Fibroblast of skin of back (primary cell): Measurements from ENCODE around the gene ACYP2.
A peak's percentile ranks its signal among the peaks of the same experiment; 100 is the strongest.
"Not testable (repeated sequence)": the region's sequence is repeated elsewhere in the genome, so short reads cannot be mapped to it uniquely, and the experiment has no call there.

Experiments used
- DNase-seq: peaks from one replicate; pipeline ENCODE4 v3.0.0-alpha.2; 2013

Gene ACYP2

DNA sequence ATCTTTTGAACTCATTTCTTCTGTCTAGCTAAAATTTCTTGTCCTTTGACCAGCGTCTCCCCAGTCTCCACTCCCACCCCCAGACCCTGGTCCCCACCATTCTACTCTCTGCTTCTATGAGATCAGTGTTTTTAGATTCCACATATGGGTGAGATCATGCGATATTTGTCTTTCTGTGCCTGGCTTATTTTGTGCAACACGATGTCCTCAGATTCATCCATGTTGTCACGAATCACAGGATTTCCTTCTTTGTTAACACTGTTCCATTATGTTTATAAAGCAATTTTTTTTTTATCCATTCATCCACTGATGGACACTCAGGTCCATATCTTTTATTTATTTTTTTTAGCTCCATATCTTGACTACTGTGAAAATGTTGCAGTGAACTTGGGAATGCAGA lies 16.0 kb upstream of the ACYP2 start:
- no peak for DNase-seq

DNA sequence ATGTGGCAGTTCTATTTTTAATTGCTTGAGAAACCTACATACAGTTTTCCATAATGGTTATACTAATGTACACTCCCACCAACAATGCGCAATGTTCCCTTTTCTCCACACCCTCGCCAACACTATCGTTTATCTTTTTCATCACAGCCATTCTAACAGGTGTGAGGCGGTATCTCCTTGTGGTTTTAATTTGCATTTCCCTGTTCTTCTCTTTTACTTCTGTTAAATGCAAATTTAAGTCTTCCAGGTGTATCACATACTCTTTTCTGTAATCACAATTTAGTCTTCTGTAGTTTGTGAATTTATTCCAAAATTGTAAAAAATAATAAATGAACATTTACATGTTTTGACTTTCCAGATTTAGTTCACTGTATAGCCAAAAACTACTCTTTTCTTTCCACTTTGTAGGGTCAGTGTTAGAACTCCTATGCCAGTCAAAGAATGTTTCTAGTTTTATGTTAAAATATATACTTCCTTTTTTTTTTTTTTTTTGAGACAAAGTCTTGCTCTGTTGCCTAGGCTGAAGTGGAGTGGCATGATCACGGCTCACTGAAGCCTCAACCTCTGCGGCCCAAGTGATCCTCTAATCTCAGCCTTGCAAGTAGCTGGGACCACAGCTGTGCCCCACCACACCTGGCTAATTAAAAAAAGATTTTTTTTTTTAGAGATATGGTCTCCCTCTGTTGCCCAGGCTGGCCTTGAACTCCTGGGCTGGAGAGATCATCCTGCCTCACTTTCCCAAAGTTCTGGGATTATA lies 15.4 kb upstream of the ACYP2 start:
- DNase-seq, result no peak

DNA sequence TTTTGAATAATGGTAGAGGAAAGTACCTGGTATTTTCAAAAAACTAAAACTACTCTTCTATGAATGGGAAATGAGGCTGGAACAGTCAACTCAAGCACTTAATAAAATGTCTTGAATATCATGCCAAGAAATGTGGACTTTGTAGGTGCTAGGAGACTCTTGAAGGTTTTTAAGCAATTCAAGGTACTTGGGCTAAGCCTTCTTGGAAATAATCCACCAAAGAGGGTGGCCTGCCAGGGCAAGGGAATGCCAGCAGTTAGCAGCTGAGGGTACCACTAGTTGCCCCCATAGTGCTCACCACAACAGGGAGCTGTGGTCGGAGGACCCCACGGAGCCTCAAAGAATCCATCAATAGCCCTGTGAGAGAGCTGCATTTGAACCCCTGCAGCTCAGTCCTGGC lies 14.6 kb upstream of the ACYP2 start:
- no peak for DNase-seq

DNA sequence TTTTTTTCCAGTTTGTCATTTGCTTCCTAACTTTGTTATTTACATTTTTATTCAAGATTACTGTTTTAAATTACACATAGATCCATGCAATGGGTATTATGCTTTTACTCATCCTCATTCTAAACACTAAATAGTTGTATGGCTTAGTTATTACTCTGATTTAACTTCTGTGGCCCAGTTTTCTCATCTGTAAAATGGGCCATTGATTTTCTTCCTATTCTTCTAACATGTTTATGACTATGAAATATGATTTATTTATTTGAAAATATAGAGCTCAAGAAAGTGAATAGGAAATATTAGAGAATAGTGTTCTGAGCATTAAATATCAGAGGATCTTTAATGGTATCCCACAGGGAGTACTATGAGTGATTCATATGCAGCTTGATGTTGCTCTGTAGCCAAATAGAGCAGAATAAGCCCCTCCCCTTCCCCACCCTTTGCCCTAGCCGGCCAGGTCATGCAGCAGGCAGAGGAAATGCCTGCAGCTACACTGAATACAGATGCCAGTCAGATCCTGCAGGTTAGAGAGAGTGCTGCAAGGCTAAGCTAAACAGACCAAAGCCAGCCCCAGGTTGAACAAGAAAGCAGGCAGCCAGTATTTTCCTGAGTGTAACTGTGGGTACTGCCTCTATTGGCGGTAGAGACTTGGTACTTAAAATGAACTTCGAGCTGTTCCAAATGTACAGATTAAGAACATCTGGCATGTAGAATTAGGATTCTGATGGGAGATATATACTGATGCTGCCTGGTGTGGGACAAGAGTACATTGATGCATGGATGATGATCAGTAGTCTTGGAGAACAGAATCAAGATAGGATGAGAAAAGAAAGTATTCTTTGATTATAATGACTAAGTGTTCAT lies 11.7 kb upstream of the ACYP2 start:
- DNase-seq, result peak; percentile 76

DNA sequence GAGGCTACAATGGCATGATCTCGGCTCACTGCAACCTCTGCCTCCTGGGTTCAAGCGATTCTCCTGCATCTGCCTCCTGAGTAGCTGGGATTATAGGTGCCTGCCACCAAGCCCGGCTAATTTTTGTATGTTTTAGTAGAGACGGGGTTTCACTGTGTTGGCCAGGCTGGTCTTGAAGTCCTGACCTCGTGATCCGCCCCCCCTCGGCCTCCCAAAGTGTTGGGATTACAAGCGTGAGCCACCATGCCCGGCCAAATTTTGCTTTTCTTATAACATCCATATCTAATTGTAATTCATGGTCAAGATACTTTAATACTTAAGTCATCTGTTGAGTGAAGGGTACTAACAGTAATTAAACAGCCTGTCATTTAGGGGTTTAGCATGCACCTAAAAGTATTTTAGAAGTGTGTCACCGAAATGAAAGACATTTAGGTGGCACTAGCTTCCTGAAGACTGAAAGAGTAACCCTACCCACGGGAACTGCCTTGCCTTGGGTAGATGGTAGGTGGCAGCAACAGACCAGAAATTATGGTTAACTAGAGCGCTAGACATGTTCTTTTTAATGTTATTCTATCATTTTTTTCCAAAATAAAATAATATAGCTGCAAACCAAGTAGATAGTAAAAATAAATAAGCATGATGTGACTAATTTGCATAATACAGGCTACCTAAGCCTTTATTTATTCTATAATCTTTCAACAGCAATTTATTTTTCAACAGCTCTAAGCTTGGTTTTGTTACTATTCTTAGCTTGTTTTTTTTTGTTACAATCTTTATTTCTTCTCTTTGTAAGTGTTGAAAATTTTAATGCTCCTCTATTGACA lies 8.6 kb upstream of the ACYP2 start:
- peak; percentile 66 for DNase-seq

DNA sequence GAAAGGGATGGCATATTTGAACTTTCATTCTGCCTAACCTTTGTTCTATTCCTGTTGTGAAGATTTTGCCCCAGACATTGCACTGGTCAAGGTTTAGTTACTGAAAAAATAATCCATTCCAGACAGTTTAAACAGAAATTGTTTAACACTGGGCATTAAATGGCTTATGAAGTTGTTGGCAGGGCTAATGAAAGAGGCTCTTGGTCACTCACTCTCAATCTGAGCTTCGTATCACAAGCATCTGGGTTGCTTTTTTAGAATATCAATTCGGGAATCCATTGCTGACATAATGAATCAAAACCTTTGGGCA lies 8.0 kb upstream of the ACYP2 start:
- no peak for DNase-seq

DNA sequence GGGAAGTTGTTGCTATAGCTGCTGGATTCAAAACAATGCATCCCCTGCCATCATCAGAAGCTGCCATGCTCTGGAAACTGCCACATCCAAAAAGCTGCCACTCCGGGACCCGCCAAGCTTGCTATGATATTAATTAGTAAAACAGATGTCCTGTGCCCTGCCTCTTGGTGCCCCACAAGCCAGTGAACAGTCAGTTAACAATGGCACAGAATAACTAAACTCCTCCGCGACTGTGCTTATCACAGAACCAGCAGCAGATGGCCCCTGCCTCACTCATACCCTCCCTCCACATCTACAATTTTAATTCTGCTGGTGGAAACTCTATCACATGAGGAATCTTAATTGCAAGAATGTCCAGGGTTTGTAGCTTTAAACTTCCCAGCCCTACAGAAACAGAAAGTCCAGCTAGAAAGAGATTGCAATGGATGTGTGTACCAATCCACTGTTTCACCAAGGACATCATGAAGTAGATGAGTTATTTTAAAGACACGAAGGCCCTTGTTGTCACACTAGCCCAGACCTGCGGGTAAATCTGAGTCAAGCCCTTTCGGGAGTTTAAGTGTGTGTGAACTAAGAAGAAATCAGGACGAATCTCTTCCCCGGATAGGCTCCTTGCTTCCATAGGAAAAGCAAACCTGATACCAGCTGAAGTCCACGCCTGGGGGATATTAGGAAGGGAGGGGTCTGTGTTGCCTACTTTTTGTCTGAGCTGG lies 7.4 kb upstream of the ACYP2 start:
- no peak for DNase-seq

DNA sequence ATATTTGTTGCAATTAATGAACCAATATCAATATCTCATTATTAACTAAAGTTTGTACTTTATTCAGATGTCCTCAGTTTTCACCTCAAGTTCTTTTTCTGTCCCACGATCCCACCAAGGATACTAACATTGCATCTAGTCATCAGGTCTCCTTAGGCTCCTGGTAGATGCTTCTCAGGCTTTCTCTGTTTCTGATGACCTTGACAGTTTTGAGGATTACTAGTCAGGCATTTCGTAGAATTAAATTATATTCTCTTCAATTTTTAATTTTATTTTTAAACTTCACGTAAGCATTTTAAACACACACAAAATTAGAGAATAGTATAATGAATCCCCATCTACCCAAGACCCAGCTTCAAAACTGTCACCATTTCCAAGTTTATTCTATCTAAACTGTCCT lies 5.6 kb upstream of the ACYP2 start:
- DNase-seq, result no peak

DNA sequence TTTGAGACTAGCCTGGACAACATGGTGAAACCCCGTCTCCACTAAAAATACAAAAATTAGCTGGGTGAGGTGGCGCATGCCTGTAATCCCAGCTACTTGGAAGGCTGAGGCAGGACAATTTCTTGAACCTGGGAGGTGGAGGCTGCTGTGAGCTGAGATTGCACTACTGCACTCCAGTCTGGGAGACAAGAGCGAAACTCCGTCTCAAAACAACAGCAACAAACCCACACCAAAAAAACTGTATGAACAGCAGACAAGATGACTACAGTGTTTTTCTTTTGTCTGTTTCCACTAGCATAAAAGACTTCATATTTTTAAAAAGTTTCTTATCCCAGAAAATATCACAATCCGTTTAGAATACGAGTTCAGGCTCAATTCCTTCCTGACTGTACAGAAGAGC lies 936 bp upstream of the ACYP2 start:
- DNase-seq, result not testable (repeated sequence)

DNA sequence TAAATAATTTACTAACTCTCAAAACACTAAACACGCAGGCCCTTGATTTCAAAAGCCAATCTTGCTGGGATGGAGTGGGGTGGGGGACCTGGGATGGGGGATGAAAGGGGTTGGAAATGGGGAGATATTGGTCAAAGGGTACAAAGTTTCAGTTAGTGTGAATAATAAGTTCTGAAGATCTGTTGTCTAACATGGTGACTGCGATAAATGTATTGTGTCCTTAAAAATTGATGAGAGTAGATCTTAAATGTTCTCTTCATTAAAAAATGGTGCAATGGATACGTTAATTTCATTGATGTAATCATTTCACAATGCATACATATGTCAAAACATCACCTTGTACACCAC lies 505 bp upstream of the ACYP2 start:
- no peak for DNase-seq

DNA sequence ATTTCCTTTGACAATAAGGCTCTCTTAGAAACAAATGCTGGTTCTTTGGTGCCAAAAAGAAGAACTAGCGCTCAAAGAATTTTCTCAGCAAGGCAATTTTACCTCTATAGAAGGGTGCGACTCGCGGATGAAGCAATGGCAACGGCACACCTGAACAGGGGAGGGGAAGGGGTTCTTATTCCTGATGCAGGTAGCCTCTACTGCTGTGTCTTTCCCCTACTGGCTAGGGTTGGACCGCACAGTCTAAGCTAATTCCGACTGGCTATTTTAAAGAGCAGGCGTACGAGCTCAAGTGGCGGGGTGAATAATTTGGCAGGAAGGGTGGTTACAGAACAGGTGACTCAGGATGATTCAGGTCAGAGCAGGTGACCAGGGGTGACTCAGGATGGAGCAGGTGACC lies 1.2 kb downstream of the ACYP2 start:
- DNase-seq, result not testable (repeated sequence)

DNA sequence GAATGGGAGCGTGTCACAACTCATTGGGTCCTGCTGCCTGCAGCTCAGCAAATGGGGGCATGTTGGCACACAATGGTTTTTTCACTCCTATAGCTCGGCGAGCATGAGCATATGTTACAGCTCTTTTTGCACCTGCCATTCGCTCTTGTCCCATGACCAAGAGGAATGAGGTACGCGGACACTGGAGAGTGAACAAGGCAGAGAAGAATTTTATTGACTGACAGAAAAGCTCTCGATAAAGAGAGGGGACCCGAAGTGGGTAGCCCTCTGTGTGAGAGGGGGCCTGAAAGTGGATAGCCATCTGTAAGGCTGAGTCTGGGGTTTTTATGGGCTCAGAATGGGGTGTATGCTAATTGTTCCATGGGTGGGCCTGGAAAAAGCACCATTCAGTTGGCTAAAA lies 5.5 kb downstream of the ACYP2 start:
- no peak for DNase-seq

DNA sequence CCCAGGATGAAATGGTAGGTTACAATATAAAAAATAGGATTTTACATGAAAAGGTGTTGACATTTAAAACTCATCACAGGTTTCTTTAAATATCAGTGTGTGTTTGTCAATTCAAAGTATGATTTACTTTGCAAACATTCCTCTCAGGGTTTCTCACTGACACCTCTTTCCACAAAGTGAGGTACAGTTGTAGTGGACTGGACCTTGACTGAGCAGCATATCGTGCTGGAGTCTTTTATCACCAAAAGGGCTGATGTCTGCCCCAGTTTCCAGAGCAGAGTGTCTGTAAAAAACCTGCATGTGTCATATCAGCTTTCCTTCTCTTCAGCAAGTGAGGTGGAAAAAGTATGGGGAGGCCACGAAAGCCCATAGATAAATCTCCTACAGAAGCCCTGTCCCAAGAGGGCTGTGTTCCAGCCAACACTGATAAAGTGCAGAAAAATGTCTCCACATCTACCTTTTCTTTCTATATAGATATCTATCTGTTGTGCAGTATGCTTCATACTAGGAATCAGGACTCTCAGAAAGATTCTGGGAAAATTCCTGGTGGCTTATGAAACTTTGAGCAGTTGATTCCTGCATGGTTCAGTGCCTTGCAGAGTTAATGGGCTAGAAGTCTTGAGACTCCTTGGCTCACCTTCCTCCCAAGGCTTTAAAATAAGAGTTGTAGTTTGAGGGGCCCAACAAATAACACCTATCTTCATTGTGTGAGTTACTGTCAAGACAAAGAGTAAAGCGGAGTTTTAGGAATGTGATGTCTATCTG lies 6.9 kb downstream of the ACYP2 start:
- peak; percentile 12 for DNase-seq

DNA sequence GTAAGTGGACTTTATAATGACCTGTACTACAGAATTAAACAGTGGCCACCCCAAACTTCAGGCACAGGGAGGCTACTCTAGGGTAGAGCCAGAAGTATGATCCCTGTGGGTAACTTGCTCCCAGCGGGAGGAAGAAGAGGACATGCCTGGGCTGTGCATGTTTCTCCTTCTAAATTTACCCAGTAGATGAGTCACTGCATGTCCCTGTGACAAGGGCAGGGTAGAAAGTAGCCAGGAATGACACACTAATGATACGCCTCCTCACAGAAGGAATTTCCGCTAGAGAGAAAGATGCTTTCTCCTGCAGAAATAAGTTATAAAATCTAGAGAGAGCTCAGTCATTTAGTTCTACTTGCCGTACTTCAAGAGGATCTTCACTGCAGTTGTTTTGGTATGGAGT lies 7.5 kb downstream of the ACYP2 start:
- peak; percentile 90 for DNase-seq

DNA sequence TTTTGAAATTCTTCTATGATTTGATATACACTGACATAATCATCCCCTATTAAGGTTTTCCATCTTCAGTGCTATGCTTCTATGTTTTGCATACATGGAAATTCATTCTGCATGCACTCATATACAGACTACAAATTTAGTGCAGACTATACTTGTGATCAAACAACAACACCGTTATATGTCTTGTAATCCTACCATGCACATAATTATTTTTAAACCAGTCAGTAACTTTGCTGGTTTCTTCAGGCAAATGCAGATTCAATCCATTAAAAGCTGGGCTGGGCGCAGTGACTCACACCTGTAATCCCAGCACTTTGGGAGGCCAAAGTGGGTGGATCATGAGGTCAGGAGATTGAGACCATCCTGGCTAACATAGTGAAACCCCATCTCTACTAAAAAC lies 11.8 kb downstream of the ACYP2 start:
- not testable (repeated sequence) for DNase-seq

DNA sequence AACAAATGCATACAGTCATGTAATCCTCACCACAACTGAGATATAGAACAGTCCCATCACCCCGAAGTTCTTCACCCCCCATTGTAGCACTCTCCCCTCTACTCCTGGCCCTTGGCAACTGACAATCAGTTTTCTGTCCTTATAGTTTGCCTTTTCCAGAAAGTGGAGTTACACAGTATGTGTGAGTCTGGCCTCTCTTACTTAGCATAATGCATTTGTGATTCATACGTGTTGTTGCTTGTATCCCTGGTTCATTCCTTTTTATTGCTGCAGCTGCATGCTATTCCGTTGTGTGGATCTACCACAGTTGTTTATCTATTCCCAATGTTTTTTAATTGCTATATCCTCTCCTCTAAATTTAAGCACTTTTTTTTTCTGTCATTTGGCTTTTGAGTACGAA lies 17.6 kb downstream of the ACYP2 start:
- DNase-seq, result no peak

DNA sequence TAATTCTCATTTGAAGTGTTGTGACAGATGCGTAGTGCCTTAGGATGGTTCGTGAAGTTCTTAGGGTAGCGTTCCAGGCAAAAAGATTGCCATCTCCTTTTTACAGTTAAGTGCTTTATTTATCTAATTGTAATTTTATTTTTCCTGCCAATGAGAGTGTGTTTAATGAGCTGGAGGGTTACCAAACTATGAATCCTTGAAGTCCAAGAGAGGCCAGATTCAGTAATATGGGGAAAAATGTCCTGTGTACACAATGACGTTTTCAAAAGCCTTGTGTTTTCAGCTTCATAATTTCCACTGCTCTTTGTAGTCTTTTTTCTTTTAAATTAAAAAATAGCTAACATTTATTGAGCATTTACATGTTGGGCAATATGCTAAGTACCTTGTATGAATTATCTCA lies 23.8 kb downstream of the ACYP2 start:
- no peak for DNase-seq

DNA sequence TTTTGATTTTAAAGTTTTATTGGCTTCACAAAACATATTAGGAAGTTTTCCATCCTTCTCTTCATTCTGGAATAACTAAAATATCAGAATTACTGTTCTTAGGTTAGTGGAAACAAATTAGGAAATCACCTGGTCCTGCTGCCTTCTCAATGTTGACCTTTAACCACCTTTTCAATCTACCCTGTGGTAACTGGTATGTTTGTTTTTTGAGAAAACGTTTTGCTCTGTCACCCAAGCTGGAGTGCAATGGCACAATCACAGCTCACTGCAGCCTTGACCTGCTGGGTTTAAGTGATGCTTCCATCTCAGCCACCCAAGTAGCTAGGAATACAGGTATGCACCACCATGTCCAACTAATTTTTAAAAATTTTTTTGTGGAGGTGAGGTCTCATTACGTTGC lies 28.4 kb downstream of the ACYP2 start:
- no peak for DNase-seq

DNA sequence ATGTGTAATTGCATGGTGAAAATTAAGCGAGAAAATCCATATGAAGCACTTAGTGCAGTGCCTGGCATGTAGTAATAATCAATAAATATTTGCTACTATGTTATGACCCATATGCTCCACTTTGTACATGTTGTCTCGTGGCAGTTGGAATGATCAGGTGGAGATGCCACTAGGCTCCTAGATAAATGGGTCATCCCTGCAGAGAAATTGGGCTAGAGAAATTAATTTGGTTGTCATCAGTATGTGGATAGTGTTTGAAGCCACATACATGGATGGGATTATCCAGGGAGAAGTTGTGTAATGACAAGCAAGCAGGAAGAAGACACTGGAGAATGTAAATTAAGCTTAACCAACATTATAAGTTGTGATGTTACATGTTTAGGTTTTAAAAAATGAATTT lies 33.0 kb downstream of the ACYP2 start:
- DNase-seq, result no peak

DNA sequence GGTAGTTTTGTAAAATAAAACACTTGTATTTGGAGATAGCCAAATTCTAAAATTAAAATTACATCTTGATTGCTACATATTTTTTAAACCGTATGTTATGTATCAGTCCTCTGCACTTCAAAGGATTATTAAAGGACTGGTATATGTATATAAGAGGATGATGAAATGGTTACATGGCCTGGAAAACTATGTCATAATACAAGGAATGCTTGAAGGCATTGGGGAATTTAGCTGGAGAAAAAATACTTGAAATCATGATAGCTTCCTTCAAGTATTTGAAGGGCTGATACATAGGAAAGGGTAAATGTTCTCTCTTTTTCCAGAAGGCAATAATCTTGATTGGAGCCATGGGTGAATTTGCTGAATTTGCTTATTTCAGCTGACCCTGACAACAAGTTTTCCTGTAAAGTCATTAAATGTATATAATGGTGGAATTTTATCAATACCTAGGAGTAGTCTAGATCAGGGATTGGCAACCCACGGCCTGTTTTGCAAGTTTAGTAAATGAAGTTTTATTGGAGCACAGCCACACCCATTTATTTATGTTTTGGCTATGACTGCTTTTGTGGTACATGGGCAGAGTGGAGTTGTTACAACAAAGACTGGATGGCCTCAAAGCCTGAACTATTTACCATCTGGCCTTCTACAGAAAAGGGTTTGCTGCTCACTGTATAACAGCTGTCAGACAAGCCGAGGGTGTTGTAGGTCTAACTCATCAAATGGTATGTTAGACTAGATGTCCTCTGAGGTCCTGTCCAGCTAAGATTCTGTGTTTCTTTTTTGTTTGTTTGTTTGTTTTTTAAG lies 34.4 kb downstream of the ACYP2 start:
- peak; percentile 78 for DNase-seq

DNA sequence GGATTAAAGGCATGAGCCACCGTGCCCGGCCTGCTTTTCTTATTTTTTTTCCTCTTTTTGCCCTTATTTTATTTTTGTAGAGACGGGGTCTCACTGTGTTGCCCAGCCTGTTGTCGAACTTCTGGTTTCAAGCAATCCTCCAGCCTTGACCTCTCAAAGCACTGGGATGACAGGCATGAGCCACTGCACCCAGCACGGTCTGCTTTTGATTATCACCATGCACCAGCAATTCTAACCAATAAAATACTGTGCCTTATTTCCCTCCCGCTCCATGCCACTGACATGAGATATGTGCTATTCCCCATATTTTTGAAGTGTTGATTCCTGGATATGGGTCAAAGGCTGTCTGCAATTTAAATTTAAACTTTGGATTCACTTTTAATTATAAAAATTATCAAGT lies 42.9 kb downstream of the ACYP2 start:
- DNase-seq, result no peak
